ENCODE results near the gene KIF1A. TPM values are rescaled to one million over a fixed set of nuclear protein-coding genes. Genes with fewer than 3 reads are reported as not detected.

The KIF1A gene
- total and polyA plus RNA-seq, 2 of the 13 experiments (the other 11 are each of a cell fraction or from before 2014, with no cell fraction given) = 0.01 TPM; not detected in 1

DNA sequence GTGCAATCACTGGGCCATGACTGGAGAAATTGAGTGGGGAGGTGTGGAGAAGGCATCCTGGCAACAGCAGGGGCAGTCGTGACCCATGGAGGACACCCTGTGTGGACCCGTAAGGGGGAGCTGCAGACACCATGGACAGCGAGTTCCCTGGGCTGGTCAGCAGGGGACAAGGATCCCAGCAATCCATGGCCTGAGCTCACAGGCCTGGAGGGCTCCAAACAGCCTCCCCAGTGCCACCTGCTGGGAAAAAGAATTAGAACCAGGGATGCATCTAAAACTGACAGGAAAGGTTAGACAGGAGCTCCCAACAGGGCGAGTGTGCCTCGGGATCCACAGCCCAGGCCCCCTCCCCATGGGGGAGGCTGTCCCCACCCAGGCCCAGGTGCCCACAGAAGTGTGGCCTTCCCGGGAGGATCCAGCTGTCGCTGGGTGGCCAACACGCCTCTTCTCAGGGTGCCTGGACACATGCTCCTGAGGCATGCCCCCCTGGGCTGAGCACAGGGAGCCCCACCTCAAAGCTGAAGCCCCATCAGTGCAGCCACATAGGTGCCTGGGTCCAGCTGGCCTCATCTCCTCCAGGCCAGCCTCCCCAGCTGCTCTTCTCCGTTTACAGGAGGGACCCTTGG lies 20.5 kb upstream of the KIF1A start (continued):
- TF ChIP-seq GFI1 (CRISPR knock-in tag; IDR thresholded peaks at IDR 0.05; ENCODE audit: borderline replicate concordance) (no peak), ZNF572 (CRISPR knock-in tag; IDR thresholded peaks at IDR 0.05) (no peak), ESRRA (CRISPR knock-in tag; IDR thresholded peaks at IDR 0.05; ENCODE audit: low read depth) (no peak), RCOR2 (CRISPR knock-in tag; IDR thresholded peaks at IDR 0.05) (no peak), ZNF614 (CRISPR knock-in tag; IDR thresholded peaks at IDR 0.05; ENCODE audit: borderline replicate concordance) (peak; percentile 67; the same call in 1 of the 2 replicates), ZNF615 (CRISPR knock-in tag; IDR thresholded peaks at IDR 0.05; ENCODE audit: borderline replicate concordance) (no peak), HNF4A (CRISPR knock-in tag; IDR thresholded peaks at IDR 0.05) (peak; percentile 54), ZSCAN20 (CRISPR knock-in tag; IDR thresholded peaks at IDR 0.05; ENCODE audit: borderline replicate concordance) (no peak), MED13 (CRISPR knock-in tag; IDR thresholded peaks at IDR 0.05) (no peak), ZNF672 (CRISPR knock-in tag; IDR thresholded peaks at IDR 0.05) (no peak), HNRNPH1 (optimal IDR thresholded peaks at IDR 0.05; ENCODE audit: low read depth, low read length) (no peak), NCOA2 (CRISPR knock-in tag; IDR thresholded peaks at IDR 0.05) (no peak), POLR2AphosphoS2 (IDR thresholded peaks at IDR 0.05; ENCODE audit: low read depth, low read length) (no peak), ZNF333 (CRISPR knock-in tag; IDR thresholded peaks at IDR 0.05; ENCODE audit: borderline replicate concordance) (no peak), ATF7 (IDR thresholded peaks at IDR 0.05) (no peak), ATF7 (CRISPR knock-in tag; IDR thresholded peaks at IDR 0.05) (no peak), NR2F6 (IDR thresholded peaks at IDR 0.05) (no peak), NR2F6 (CRISPR knock-in tag; IDR thresholded peaks at IDR 0.05) (peak; percentile 40; the same call in 1 of the 2 replicates)
- TF ChIP-seq, protein P1, sequence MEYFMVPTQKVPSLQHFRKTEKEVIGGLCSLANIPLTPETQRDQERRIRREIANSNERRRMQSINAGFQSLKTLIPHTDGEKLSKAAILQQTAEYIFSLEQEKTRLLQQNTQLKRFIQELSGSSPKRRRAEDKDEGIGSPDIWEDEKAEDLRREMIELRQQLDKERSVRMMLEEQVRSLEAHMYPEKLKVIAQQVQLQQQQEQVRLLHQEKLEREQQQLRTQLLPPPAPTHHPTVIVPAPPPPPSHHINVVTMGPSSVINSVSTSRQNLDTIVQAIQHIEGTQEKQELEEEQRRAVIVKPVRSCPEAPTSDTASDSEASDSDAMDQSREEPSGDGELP (IDR thresholded peaks at IDR 0.05; ENCODE audit: borderline replicate concordance, low read depth) = no peak
- TF ChIP-seq, protein P2, sequence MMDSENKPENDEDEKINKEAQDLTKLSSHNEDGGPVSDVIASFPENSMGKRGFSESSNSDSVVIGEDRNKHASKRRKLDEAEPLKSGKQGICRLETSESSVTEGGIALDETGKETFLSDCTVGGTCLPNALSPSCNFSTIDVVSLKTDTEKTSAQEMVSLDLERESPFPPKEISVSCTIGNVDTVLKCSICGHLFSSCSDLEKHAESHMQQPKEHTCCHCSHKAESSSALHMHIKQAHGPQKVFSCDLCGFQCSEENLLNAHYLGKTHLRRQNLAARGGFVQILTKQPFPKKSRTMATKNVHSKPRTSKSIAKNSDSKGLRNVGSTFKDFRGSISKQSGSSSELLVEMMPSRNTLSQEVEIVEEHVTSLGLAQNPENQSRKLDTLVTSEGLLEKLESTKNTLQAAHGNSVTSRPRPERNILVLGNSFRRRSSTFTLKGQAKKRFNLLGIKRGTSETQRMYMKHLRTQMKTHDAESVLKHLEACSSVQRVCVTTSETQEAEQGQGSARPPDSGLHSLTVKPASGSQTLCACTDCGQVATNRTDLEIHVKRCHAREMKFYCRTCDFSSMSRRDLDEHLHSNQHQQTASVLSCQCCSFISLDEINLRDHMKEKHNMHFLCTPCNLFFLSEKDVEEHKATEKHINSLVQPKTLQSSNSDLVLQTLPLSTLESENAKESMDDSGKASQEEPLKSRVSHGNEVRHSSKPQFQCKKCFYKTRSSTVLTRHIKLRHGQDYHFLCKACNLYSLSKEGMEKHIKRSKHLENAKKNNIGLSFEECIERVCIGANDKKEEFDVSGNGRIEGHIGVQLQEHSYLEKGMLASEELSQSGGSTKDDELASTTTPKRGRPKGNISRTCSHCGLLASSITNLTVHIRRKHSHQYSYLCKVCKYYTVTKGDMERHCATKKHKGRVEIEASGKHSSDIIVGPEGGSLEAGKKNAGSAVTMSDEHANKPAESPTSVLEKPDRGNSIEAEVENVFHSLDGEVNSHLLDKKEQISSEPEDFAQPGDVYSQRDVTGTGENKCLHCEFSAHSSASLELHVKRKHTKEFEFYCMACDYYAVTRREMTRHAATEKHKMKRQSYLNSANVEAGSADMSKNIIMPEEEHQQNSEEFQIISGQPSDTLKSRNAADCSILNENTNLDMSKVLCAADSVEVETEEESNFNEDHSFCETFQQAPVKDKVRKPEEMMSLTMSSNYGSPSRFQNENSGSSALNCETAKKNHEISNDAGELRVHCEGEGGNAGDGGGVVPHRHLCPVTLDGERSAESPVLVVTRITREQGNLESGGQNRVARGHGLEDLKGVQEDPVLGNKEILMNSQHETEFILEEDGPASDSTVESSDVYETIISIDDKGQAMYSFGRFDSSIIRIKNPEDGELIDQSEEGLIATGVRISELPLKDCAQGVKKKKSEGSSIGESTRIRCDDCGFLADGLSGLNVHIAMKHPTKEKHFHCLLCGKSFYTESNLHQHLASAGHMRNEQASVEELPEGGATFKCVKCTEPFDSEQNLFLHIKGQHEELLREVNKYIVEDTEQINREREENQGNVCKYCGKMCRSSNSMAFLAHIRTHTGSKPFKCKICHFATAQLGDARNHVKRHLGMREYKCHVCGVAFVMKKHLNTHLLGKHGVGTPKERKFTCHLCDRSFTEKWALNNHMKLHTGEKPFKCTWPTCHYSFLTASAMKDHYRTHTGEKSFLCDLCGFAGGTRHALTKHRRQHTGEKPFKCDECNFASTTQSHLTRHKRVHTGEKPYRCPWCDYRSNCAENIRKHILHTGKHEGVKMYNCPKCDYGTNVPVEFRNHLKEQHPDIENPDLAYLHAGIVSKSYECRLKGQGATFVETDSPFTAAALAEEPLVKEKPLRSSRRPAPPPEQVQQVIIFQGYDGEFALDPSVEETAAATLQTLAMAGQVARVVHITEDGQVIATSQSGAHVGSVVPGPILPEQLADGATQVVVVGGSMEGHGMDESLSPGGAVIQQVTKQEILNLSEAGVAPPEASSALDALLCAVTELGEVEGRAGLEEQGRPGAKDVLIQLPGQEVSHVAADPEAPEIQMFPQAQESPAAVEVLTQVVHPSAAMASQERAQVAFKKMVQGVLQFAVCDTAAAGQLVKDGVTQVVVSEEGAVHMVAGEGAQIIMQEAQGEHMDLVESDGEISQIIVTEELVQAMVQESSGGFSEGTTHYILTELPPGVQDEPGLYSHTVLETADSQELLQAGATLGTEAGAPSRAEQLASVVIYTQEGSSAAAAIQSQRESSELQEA (CRISPR knock-in tag; IDR thresholded peaks at IDR 0.05; ENCODE audit: not compliant biosample characterization) = no peak
- TF ChIP-seq, protein P3, sequence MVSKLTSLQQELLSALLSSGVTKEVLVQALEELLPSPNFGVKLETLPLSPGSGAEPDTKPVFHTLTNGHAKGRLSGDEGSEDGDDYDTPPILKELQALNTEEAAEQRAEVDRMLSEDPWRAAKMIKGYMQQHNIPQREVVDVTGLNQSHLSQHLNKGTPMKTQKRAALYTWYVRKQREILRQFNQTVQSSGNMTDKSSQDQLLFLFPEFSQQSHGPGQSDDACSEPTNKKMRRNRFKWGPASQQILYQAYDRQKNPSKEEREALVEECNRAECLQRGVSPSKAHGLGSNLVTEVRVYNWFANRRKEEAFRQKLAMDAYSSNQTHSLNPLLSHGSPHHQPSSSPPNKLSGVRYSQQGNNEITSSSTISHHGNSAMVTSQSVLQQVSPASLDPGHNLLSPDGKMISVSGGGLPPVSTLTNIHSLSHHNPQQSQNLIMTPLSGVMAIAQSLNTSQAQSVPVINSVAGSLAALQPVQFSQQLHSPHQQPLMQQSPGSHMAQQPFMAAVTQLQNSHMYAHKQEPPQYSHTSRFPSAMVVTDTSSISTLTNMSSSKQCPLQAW (CRISPR knock-in tag; IDR thresholded peaks at IDR 0.05) = 0 out of 2 replicates have a peak, but pooled peaks have one; percentile 60
